Left ventricle myocardium superior (tissue), 1 donor: ENCODE measurements around the gene ELOA. TPM values are rescaled to one million over a fixed set of nuclear protein-coding genes. Genes with fewer than 3 reads are reported as not detected.

Experiments
- total RNA-seq: library from RNA; stranded (reverse); fragmentation: NEBNext Ultra II Directional; extraction: Animal tissue kit (Norgen Biotek cat#: 25700); gene quantifications from one replicate; pipeline ENCODE4 v1.2.1, GENCODE V29; 2021
- donor health status: DM: no; HTN: yes; CAD: no; lungs with severe emphysema.

Gene ELOA
- total RNA-seq, 1 donor from 2014 or later, result 35.8 TPM

Other genes starting within 250 kb of the ELOA start
- 0.35 TPM for gene E2F2, start 212.2 kb upstream of the ELOA start, total RNA-seq
- gene ID3, start 184.0 kb upstream of the ELOA start, total RNA-seq, result 82.4 TPM
- gene RPL11, start 51.7 kb upstream of the ELOA start, total RNA-seq, result 626 TPM
- gene PITHD1, start 34.9 kb downstream of the ELOA start, total RNA-seq, result 44.7 TPM
- 28.9 TPM for gene LYPLA2, start 47.7 kb downstream of the ELOA start, total RNA-seq
- 5.1 TPM for gene GALE, start 57.3 kb downstream of the ELOA start, total RNA-seq
- 33.5 TPM for gene HMGCL, start 82.0 kb downstream of the ELOA start, total RNA-seq
- 12.1 TPM for gene FUCA1, start 124.8 kb downstream of the ELOA start, total RNA-seq
- gene CNR2, start 169.9 kb downstream of the ELOA start, total RNA-seq, result not detected
- 81.9 TPM for gene PNRC2, start 216.4 kb downstream of the ELOA start, total RNA-seq
- 57.6 TPM for gene SRSF10, start 236.9 kb downstream of the ELOA start, total RNA-seq